Erythroblast (primary cell): ENCODE data around the gene BSDC1.

ENCODE experiments used
- GATA1 ChIP-seq: IDR thresholded peaks from 2 replicates; pipeline ENCODE4 v1.6.1; 2011; ENCODE audit warnings: low read depth, mild to moderate bottlenecking, control low read depth, low read length, moderate library complexity
- POLR2A ChIP-seq: IDR thresholded peaks from 2 replicates; pipeline ENCODE4 v1.6.1; 2011; ENCODE audit warnings: mild to moderate bottlenecking, low read length

DNA sequence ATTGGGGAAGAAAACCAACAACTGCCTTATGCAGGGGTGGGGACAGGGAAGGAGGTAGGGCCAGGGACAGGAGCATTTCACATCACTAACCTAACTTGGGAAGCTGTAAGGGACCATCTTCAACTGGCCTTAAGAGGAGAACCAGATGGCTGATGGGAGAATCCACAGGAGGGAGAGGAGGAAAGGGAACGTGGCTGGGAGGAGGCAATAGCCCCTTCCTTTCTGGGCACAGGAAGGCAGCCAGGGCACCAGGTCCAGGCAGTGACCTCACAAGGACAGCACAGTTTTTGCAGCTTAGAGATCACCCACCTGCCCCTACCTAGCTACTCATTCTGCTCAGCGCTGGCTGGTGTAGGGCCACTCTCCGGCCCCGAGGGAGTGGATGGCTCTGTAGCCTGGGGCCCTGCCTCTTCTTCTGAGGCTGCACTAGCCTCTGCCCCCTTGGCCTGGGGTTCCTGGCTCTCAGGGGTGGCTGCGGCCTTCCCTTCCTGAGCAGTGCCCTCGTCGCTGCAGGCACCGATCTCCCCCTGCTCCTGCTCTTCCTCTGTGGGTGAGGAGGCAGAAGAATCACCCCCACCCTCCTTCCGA is 59.9 kb downstream of the BSDC1 start:
- TF ChIP-seq POLR2A (no peak), GATA1 (no peak)
